Gastrocnemius medialis (tissue), 4 donors: Measurements from ENCODE around the gene HNRNPF. TPM values are rescaled to one million over a fixed set of nuclear protein-coding genes. Genes with fewer than 3 reads are reported as not detected.
A peak's percentile ranks its signal among the peaks of the same experiment; 100 is the strongest.

Source experiments
- ATAC-seq, 2 donors: fragments of 150-250 bp; one replicate each; pipeline ENCODE4 v1.9.1; 2016
- DNase-seq, 2 donors: peaks; one replicate each; pipeline ENCODE4 v3.0.0-alpha.2; 2019
- H3K27ac ChIP-seq, 4 donors: fragments of 200-600 bp; sonication (generic); 1 replicate in 1 of 4; 2 replicates in 3 of 4; pipeline ENCODE4 v1.5.1; 2016 to 2018; ENCODE audit warnings: mild to moderate bottlenecking in 2 of 4, moderate library complexity in 1 of 4
- H3K27me3 ChIP-seq, 3 donors: fragments of 200-600 bp; sonication (generic) in 2 of 3; 1 replicate in 1 of 3; 2 replicates in 2 of 3; pipeline versions ENCODE4 v1.5.1 to v1.6.0; 2016 to 2019; ENCODE audit warnings: mild to moderate bottlenecking in 1 of 3, moderate library complexity in 1 of 3
- H3K36me3 ChIP-seq, 2 donors: fragments of 200-600 bp; sonication (generic) in 1 of 2; one replicate each; pipeline ENCODE4 v1.5.1; 2017 to 2018
- H3K4me1 ChIP-seq, 2 donors: fragments of 200-600 bp; sonication (generic) in 1 of 2; one replicate each; pipeline ENCODE4 v1.5.1; 2016 to 2017; ENCODE audit warnings: mild to moderate bottlenecking in 2 of 2
- H3K4me3 ChIP-seq, 4 donors: fragments of 200-600 bp; sonication (generic) in 3 of 4; 1 replicate in 1 of 4; 2 replicates in 3 of 4; pipeline ENCODE4 v1.5.1; 2016 to 2019; ENCODE audit warnings: mild to moderate bottlenecking in 2 of 4
- H3K9me3 ChIP-seq, 3 donors: fragments of 200-600 bp; sonication (generic) in 2 of 3; 1 replicate in 1 of 3; 2 replicates in 2 of 3; pipeline ENCODE4 v1.5.1; 2016 to 2019
- CTCF ChIP-seq, 5 experiments: fragments of 450-650 bp in 3 of 5; fragments of 200-600 bp in 2 of 5; sonication (generic) in 2 of 5; IDR thresholded peaks in 4 of 5; conservative IDR thresholded peaks in 1 of 5; 1 replicate in 4 of 5; 2 replicates in 1 of 5; pipeline ENCODE4 v1.5.1; 2016 to 2019; ENCODE audit warnings: antibody characterized with exemption in 5 of 5, mild to moderate bottlenecking in 3 of 5, moderate library complexity in 3 of 5
- POLR2A ChIP-seq, 2 donors: fragments of 450-650 bp; IDR thresholded peaks; one replicate each; pipeline ENCODE4 v1.6.1; 2017; ENCODE audit warnings: antibody characterized with exemption in 2 of 2, mild to moderate bottlenecking in 2 of 2, moderate library complexity in 2 of 2
- in situ Hi-C, 4 donors: fragments of 200-750 bp; cut with MboI; loops; one replicate each; pipeline versions ENCODE4 v1.15.0 to v1.8.0; 2017; ENCODE audit warnings: low sequenced_read_pairs in 4 of 4
- intact Hi-C: fragments of 100-400 bp; cut with DNase I; formaldehyde crosslinking; loops from one replicate; pipeline ENCODE4 v1.15.1; 2023; ENCODE audit warnings: low total_unique reads
- total RNA-seq, 4 donors: library from RNA; depleted of rRNA; stranded (reverse); fragments of >200 nt; gene quantifications; one replicate each; pipeline versions ENCODE4 v1.1.0 to v1.2.3, GENCODE V29; 2016

Gene HNRNPF
- total RNA-seq, 4 donors from 2014 or later: 69.2 to 111 (median 90.6) TPM

GRCh38 chr10:43408331-43408709 is 666 bp downstream of the HNRNPF start:
- no peak for TF ChIP-seq POLR2A (IDR thresholded peaks at IDR 0.05)
- TF ChIP-seq CTCF (IDR thresholded peaks at IDR 0.05 in 4 of 5, conservative IDR thresholded peaks at IDR 0.05 in 1 of 5): peak in 2 of 5 experiments; percentile 3 to 4
- peak overlapping the region; percentile 95 to 98 (median 96) for H3K27ac ChIP-seq
- intact Hi-C loops (loop anchor here (5.0 kb wide), 1 partner anchor 1569 kb away; the partner anchor contains the start of gene DEPP1), in situ Hi-C loops (loop anchor here in 2 of 4 donors (25.0 kb wide), 1 partner anchor 1579 kb away; the partner anchor contains the start of gene DEPP1 (in 2 of the 2))
- peak overlapping the region; percentile 69 to 90 (median 84) for H3K4me3 ChIP-seq
- H3K27me3 ChIP-seq: no peaks in the 10 kb centered on the region
- ATAC-seq: no peak
- no peaks in the 10 kb centered on the region for H3K9me3 ChIP-seq
- no peaks in the 10 kb centered on the region for H3K36me3 ChIP-seq
- no peak for DNase-seq
- H3K4me1 ChIP-seq: peaks cover 24 to 32% of the 10 kb centered on the region in 2 donors

DNA sequence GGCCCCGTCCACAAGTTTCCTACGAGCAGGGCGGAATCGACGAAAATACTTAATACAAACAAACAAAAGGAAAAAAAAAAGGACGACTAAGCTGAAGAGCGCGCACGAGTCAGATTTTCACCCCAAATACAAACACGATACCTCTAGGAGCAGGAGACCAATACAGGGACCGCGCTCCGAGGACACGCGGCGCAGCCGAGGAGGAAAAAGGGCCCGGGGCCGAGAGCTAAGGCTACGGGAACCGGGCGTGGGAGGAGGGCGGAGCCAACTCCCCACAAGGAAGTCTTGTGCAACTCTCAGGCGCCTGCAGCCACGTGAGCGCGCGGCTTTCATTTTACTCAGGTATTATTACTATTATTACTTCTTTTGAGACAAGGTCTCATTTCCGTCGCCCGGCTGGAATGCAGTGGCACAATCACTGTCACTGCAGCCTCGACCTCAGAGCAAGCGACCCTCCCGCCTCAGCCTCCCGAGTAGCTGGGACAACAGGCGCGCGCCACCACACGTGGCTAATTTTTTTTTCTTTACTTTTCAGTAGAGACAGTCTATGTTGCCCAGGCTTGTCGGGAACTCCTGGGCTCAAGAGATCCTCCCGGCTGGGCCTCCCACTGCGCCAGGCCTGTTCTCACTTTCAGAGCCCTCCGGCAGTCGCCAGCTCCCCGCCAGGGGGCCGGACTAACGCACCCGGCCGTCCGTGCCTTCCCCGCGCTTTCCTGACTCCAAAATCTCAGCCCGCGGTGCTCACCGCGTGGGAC is 1.2 kb downstream of the HNRNPF start:
- TF ChIP-seq POLR2A (IDR thresholded peaks at IDR 0.05): peak; percentile 82 to 87
- TF ChIP-seq CTCF (IDR thresholded peaks at IDR 0.05 in 4 of 5, conservative IDR thresholded peaks at IDR 0.05 in 1 of 5): peak in 4 of 5 experiments; percentile 32 to 54 (median 47)
- Histone ChIP-seq H3K27me3 (no peaks in the 10 kb centered on the region), H3K27ac (peak overlapping the region; percentile 95 to 98 (median 96)), H3K4me3 (peak overlapping the region; percentile 69 to 90 (median 84)), H3K9me3 (no peaks in the 10 kb centered on the region), H3K36me3 (no peaks in the 10 kb centered on the region), H3K4me1 (peaks cover 24 to 37% of the 10 kb centered on the region in 2 donors)
- intact Hi-C loops (loop anchor here (1.0 to 5.0 kb wide), 2 partner anchors 10 to 1570 kb away; partner anchors contain the start of gene DEPP1), in situ Hi-C loops (loop anchor here in 2 of 4 donors (25.0 kb wide), 1 partner anchor 1580 kb away; the partner anchor contains the start of gene DEPP1 (in 2 of the 2))
- DNase-seq (peak; percentile 90 to 91), ATAC-seq (peak; percentile 76 to 82)

DNA sequence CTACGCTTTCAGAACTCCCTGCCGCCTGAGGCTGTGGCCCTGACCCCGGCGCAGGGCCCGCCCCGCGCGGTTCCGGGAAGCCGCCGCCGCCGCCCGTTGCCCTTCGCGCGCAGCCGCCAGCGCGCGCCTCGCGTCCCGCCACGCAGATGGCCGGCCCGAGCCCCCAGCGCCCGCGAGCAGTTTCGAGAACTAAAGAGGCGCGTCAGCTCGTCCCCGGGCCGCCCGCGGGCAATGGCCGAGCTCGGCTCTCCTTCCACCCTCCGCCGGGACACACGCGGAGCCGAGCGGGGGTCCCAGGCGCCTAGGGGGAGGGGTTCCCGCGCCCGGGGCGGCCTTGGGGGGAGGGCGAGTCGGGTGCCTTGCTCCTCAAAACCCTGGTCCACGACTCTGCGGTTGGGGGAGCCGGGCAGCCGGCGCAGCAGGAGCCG is 1.8 kb downstream of the HNRNPF start:
- intact Hi-C loops (loop anchor here (1.0 to 5.0 kb wide), 2 partner anchors 10 to 1570 kb away; partner anchors contain the start of gene DEPP1), in situ Hi-C loops (loop anchor here in 2 of 4 donors (25.0 kb wide), 1 partner anchor 1580 kb away; the partner anchor contains the start of gene DEPP1 (in 2 of the 2))
- Histone ChIP-seq H3K36me3 (no peaks in the 10 kb centered on the region), H3K4me1 (peaks cover 24 to 43% of the 10 kb centered on the region in 2 donors), H3K9me3 (no peaks in the 10 kb centered on the region), H3K27ac (peak overlapping the region; percentile 95 to 98 (median 96)), H3K27me3 (no peaks in the 10 kb centered on the region), H3K4me3 (peak overlapping the region; percentile 69 to 90 (median 84))
- ATAC-seq: peak; percentile 25 to 26
- no peak for TF ChIP-seq POLR2A (IDR thresholded peaks at IDR 0.05)
- TF ChIP-seq CTCF (IDR thresholded peaks at IDR 0.05 in 4 of 5, conservative IDR thresholded peaks at IDR 0.05 in 1 of 5): no peak
- peak in 1 of 2 donors; percentile 26 for DNase-seq

GRCh38 chr10:43404704-43405084 is 4.3 kb downstream of the HNRNPF start:
- no peak for TF ChIP-seq CTCF (IDR thresholded peaks at IDR 0.05 in 4 of 5, conservative IDR thresholded peaks at IDR 0.05 in 1 of 5)
- no peak for TF ChIP-seq POLR2A (IDR thresholded peaks at IDR 0.05)

More at GRCh38 chr10:43404704-43405084, 4.3 kb downstream of the HNRNPF start:
- in situ Hi-C loops (loop anchor here in 2 of 4 donors (25.0 kb wide), 1 partner anchor 1583 kb away; the partner anchor contains the start of gene DEPP1 (in 2 of the 2)), intact Hi-C loops (loop anchor here (5.0 kb wide), 1 partner anchor 1573 kb away; the partner anchor contains the start of gene DEPP1)
- Histone ChIP-seq H3K9me3 (no peaks in the 10 kb centered on the region), H3K27me3 (no peaks in the 10 kb centered on the region), H3K4me1 (peaks cover 41 to 63% of the 10 kb centered on the region in 2 donors), H3K27ac (peak overlapping the region in 1 of 4 donors; percentile 13), H3K4me3 (no peak overlapping the region), H3K36me3 (no peaks in the 10 kb centered on the region)
- no peak for ATAC-seq
- DNase-seq: no peak
